Transverse colon (tissue), 4 donors: ENCODE results near the gene C17orf114.

Source experiments
- DNase-seq: peaks from one replicate; pipeline ENCODE4 v3.0.0-alpha.2; 2019
- H3K27ac ChIP-seq, 4 donors: fragments of 200-600 bp; sonication (generic); 2 replicates each; pipeline ENCODE4 v1.5.1; 2016 to 2018; ENCODE audit warnings: inconsistent platforms in 4 of 4
- H3K27me3 ChIP-seq: fragments of 200-600 bp; sonication (generic); 2 replicates; pipeline ENCODE4 v1.5.1; 2017; ENCODE audit warnings: inconsistent platforms
- H3K36me3 ChIP-seq, 4 donors: fragments of 200-600 bp; sonication (generic); 2 replicates each; pipeline ENCODE4 v1.5.1; 2017 to 2019; ENCODE audit warnings: inconsistent platforms in 4 of 4
- H3K4me1 ChIP-seq, 4 donors: fragments of 200-600 bp; sonication (generic); 2 replicates each; pipeline ENCODE4 v1.5.1; 2017 to 2020; ENCODE audit warnings: inconsistent platforms in 4 of 4
- H3K4me3 ChIP-seq, 4 donors: fragments of 200-600 bp; sonication (generic); 1 replicate in 1 of 4; 2 replicates in 3 of 4; pipeline versions ENCODE4 v1.5.1 to v1.6.1; 2017 to 2019; ENCODE audit warnings: inconsistent platforms in 4 of 4
- H3K9me3 ChIP-seq, 2 donors: fragments of 200-600 bp; sonication (generic); 2 replicates each; pipeline ENCODE4 v1.5.1; 2017 to 2019; ENCODE audit warnings: inconsistent platforms in 2 of 2
- CTCF ChIP-seq, 5 experiments: fragments of 200-600 bp in 3 of 5; fragments of 450-650 bp in 2 of 5; sonication (generic) in 3 of 5; IDR thresholded peaks; 1 replicate in 2 of 5; 2 replicates in 3 of 5; pipeline ENCODE4 v1.5.1; 2016 to 2017; ENCODE audit warnings: antibody characterized with exemption in 5 of 5, inconsistent platforms in 3 of 5, mild to moderate bottlenecking in 2 of 5, moderate library complexity in 1 of 5
- EP300 ChIP-seq: sonication (generic); formaldehyde crosslinking; IDR thresholded peaks from one replicate; pipeline ENCODE4 v1.6.1; 2017; ENCODE audit warnings: antibody characterized with exemption, low read depth
- POLR2A ChIP-seq: fragments of 450-650 bp; IDR thresholded peaks from one replicate; pipeline ENCODE4 v1.6.1; 2016; ENCODE audit warnings: antibody characterized with exemption, mild to moderate bottlenecking, moderate library complexity
- POLR2AphosphoS5 ChIP-seq, 3 donors: sonication (generic); formaldehyde crosslinking; IDR thresholded peaks; one replicate each; pipeline ENCODE4 v1.6.1; 2016; ENCODE audit warnings: antibody characterized with exemption in 3 of 3
- WGBS, 2 donors: methylation state at CpG; one replicate each; pipeline ENCODE4 v1.1.5; 2018; ENCODE audit warnings: low coverage in 1 of 2; 5-methylcytosine and 5-hydroxymethylcytosine counted together
- in situ Hi-C, 4 donors: fragments of 200-750 bp; cut with MboI; loops; one replicate each; pipeline versions ENCODE4 v1.15.0 to v1.15.1; 2017; ENCODE audit warnings: low sequenced_read_pairs in 3 of 4, low pct_ligation_motif_present in 1 of 4, low pct_unique_long_range_greater_than_20kb in 1 of 4
- intact Hi-C: fragments of 100-400 bp; cut with DNase I; formaldehyde crosslinking; loops from one replicate; pipeline ENCODE4 v1.15.1; 2023; ENCODE audit warnings: low total_unique reads

The C17orf114 gene

GRCh38 chr17:4839965-4840892 is 38.1 kb upstream of the C17orf114 start:
- 76 to 84% methylated on average over 7 to 8 of the region's 8 CpGs for WGBS, 2 donors
- in situ Hi-C loops: no loop called here

GRCh38 chr17:4839221-4839620 is 37.1 kb upstream of the C17orf114 start:
- H3K27me3 ChIP-seq: no peaks in the 10 kb centered on the region
- in situ Hi-C loops (no loop called here), intact Hi-C loops (no loop called here)
- no peak overlapping the region for H3K27ac ChIP-seq
- no peak for DNase-seq
- peaks cover 10 to 63% (median 26%) of the 10 kb centered on the region in 4 donors for H3K4me1 ChIP-seq
- no peak for TF ChIP-seq POLR2A
- no peak for TF ChIP-seq CTCF (IDR thresholded peaks at IDR 0.05)
- no peak for TF ChIP-seq EP300
- no peak for TF ChIP-seq POLR2AphosphoS5 (IDR thresholded peaks at IDR 0.05)
- H3K4me3 ChIP-seq: no peak overlapping the region
- no peaks in the 10 kb centered on the region for H3K36me3 ChIP-seq
- WGBS, 2 donors: 87 to 90% methylated on average over 7 to 8 of the region's 8 CpGs
- H3K9me3 ChIP-seq: no peaks in the 10 kb centered on the region

More at GRCh38 chr17:4839965-4840892, 38.1 kb upstream of the C17orf114 start:
- no peak overlapping the region for H3K27ac ChIP-seq
- H3K27me3 ChIP-seq: no peaks in the 10 kb centered on the region
- no peaks in the 10 kb centered on the region for H3K36me3 ChIP-seq
- intact Hi-C loops: no loop called here
- TF ChIP-seq POLR2AphosphoS5 (IDR thresholded peaks at IDR 0.05): no peak
- TF ChIP-seq CTCF (IDR thresholded peaks at IDR 0.05): no peak
- no peak for TF ChIP-seq EP300
- TF ChIP-seq POLR2A: no peak
- no peak overlapping the region for H3K4me3 ChIP-seq
- DNase-seq: no peak
- no peaks in the 10 kb centered on the region for H3K9me3 ChIP-seq
- peaks cover 10 to 53% (median 17%) of the 10 kb centered on the region in 4 donors for H3K4me1 ChIP-seq

- peaks cover 10 to 69% (median 30%) of the 10 kb centered on the region in 4 donors for H3K4me1 ChIP-seq
- 95% methylated on average over 3 of the region's 3 CpGs; no CpG with 5 or more reads in 1 of the 2 donors for WGBS, 2 donors
- DNase-seq: no peak
- no peak overlapping the region for H3K4me3 ChIP-seq
- H3K36me3 ChIP-seq: no peaks in the 10 kb centered on the region
- in situ Hi-C loops: no loop called here
- intact Hi-C loops: no loop called here
- no peaks in the 10 kb centered on the region for H3K9me3 ChIP-seq
- no peaks in the 10 kb centered on the region for H3K27me3 ChIP-seq
- no peak for TF ChIP-seq POLR2AphosphoS5 (IDR thresholded peaks at IDR 0.05)
- TF ChIP-seq EP300: no peak
- no peak overlapping the region for H3K27ac ChIP-seq
These were observed 36.2 kb upstream of the C17orf114 start for GRCh38 chr17:4838309-4838785.

GRCh38 chr17:4837471-4838308 is 35.6 kb upstream of the C17orf114 start:
- Histone ChIP-seq H3K4me3 (no peak overlapping the region), H3K27me3 (no peaks in the 10 kb centered on the region), H3K9me3 (no peaks in the 10 kb centered on the region), H3K4me1 (peaks cover 10 to 69% (median 30%) of the 10 kb centered on the region in 4 donors), H3K27ac (no peak overlapping the region), H3K36me3 (no peaks in the 10 kb centered on the region)
- in situ Hi-C loops (no loop called here), intact Hi-C loops (no loop called here)
- DNase-seq: no peak
- TF ChIP-seq EP300 (no peak), POLR2AphosphoS5 (IDR thresholded peaks at IDR 0.05) (no peak), POLR2A (no peak), CTCF (IDR thresholded peaks at IDR 0.05) (no peak)
- WGBS, 2 donors: 43 to 72% methylated on average over 4 to 13 of the region's 13 CpGs
